Endodermal cell (in vitro differentiated cells): ENCODE results near the gene TCF12. TPM values are rescaled to one million over a fixed set of nuclear protein-coding genes. Genes with fewer than 3 reads are reported as not detected.

Experiments
- DNase-seq: peaks from one replicate; pipeline ENCODE4 v3.0.0-alpha.2; 2017
- H3K27ac ChIP-seq: 2 replicates; pipeline ENCODE4 v1.5.1; 2013; ENCODE audit warnings: mild to moderate bottlenecking, low read depth, low read length, moderate library complexity
- H3K27me3 ChIP-seq: 2 replicates; pipeline ENCODE4 v1.6.1; 2013; ENCODE audit warnings: mild to moderate bottlenecking, low read length, moderate library complexity; ENCODE audit not compliant: insufficient read depth, control insufficient read depth, poor library complexity, severe bottlenecking
- H3K36me3 ChIP-seq: 2 replicates; pipeline ENCODE4 v1.7.0; 2013; ENCODE audit warnings: mild to moderate bottlenecking, low read length, moderate library complexity; ENCODE audit not compliant: control insufficient read depth, insufficient read depth
- H3K4me1 ChIP-seq: one replicate; pipeline ENCODE4 v1.7.0; 2013; ENCODE audit warnings: low read length; ENCODE audit not compliant: control insufficient read depth, insufficient read depth
- H3K4me3 ChIP-seq: 2 replicates; pipeline ENCODE4 v1.5.1; 2013; ENCODE audit warnings: mild to moderate bottlenecking, low read length, moderate library complexity
- H3K9ac ChIP-seq: 2 replicates; pipeline ENCODE4 v1.6.1; 2013; ENCODE audit warnings: mild to moderate bottlenecking, low read length, moderate library complexity; ENCODE audit not compliant: poor library complexity, severe bottlenecking; ENCODE audit errors: extremely low read depth
- H3K9me3 ChIP-seq: 2 replicates; pipeline ENCODE4 v1.6.1; 2013; ENCODE audit warnings: mild to moderate bottlenecking, low read length, moderate library complexity; ENCODE audit not compliant: control insufficient read depth
- H3K27ac Mint-ChIP-seq: 2 replicates; pipeline ENCODE4 v1.8.0; 2020; ENCODE audit warnings: mixed read lengths
- H3K27me3 Mint-ChIP-seq: 2 replicates; pipeline ENCODE4 v1.8.0; 2021; ENCODE audit warnings: mild to moderate bottlenecking, mixed read lengths; ENCODE audit not compliant: insufficient read depth
- H3K36me3 Mint-ChIP-seq: 2 replicates; pipeline ENCODE4 v1.8.0; 2020; ENCODE audit warnings: low read depth, mixed read lengths
- H3K4me1 Mint-ChIP-seq: 2 replicates; pipeline ENCODE4 v1.8.0; 2020; ENCODE audit warnings: mixed read lengths
- H3K4me3 Mint-ChIP-seq: 2 replicates; pipeline ENCODE4 v1.8.0; 2020; ENCODE audit warnings: mild to moderate bottlenecking, moderate library complexity, mixed read lengths
- H3K9me3 Mint-ChIP-seq: 2 replicates; pipeline ENCODE4 v1.8.0; 2020; ENCODE audit warnings: mild to moderate bottlenecking, mixed read lengths
- WGBS, 2 experiments: methylation state at CpG; one replicate each; pipeline versions ENCODE4 v1.1.5 to v1.1.7; 2013; ENCODE audit warnings: missing lambda C conversion rate in 2 of 2, mixed read lengths in 1 of 2; ENCODE audit not compliant: insufficient coverage in 1 of 2, insufficient read length in 1 of 2; 5-methylcytosine and 5-hydroxymethylcytosine counted together
- total RNA-seq, 2 donors: library from RNA; stranded (reverse); fragmentation: NEBNext Ultra II Directional in 1 of 2; extraction: Animal tissue kit (Norgen Biotek cat#: 25700) in 1 of 2; gene quantifications; 2 replicates in 1 of 2; 3 replicates in 1 of 2; pipeline ENCODE4 v1.2.1, GENCODE V29; 2021
- TF ChIP-seq, protein P1 (sequence below): fragments of 200-600 bp; sonication (generic); conservative IDR thresholded peaks from 2 replicates; pipeline ENCODE4 v1.5.0; 2021; ENCODE audit warnings: antibody characterized with exemption, mild to moderate bottlenecking

TCF12 gene
- total RNA-seq, 2 donors from 2014 or later: 103 to 121 TPM

DNA sequence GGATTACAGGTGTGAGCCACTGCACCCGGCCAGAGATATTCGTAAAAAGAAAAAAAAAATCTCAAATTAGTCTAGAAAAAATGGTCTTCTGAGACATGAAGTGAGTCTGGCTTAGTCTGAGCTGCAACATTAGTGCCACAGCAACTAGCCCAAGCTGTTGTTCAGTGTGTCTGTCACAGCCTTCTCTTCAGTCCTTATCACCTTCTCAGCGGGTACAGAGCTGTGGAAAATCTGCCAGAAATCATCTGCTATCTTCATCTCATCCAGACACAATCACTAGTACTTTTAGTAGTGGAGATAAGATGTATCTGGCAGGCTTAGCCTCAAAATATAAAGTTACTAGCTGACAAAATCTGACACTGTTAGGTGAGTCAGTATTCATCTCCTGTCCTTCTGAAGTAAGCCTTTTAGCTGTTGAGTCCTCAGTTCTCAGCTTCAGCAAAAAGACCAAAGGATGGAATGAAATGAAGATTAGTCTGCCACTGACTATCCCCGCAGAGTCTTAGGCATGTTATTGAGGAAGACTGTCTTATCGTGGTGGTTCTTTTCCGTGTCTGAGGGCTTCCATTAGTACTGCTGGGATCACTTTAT, 337.4 kb downstream of the TCF12 start:
- H3K4me1 ChIP-seq: peaks cover 21% of the 10 kb centered on the region
- WGBS, 2 experiments: 81 to 100% methylated on average over 2 to 6 of the region's 6 CpGs
- H3K4me3 ChIP-seq: no peak overlapping the region
- no peak overlapping the region for H3K4me3 Mint-ChIP-seq
- TF ChIP-seq, protein P1, sequence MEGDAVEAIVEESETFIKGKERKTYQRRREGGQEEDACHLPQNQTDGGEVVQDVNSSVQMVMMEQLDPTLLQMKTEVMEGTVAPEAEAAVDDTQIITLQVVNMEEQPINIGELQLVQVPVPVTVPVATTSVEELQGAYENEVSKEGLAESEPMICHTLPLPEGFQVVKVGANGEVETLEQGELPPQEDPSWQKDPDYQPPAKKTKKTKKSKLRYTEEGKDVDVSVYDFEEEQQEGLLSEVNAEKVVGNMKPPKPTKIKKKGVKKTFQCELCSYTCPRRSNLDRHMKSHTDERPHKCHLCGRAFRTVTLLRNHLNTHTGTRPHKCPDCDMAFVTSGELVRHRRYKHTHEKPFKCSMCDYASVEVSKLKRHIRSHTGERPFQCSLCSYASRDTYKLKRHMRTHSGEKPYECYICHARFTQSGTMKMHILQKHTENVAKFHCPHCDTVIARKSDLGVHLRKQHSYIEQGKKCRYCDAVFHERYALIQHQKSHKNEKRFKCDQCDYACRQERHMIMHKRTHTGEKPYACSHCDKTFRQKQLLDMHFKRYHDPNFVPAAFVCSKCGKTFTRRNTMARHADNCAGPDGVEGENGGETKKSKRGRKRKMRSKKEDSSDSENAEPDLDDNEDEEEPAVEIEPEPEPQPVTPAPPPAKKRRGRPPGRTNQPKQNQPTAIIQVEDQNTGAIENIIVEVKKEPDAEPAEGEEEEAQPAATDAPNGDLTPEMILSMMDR: no peak
- H3K36me3 Mint-ChIP-seq: peaks cover 27% of the 10 kb centered on the region
- H3K9me3 Mint-ChIP-seq: no peaks in the 10 kb centered on the region
- DNase-seq: peak; percentile 54
- H3K4me1 Mint-ChIP-seq: peaks cover 35% of the 10 kb centered on the region
- H3K27me3 ChIP-seq: no peaks in the 10 kb centered on the region
- no peaks in the 10 kb centered on the region for H3K9me3 ChIP-seq
- H3K27ac Mint-ChIP-seq: peak overlapping the region; percentile 30
- H3K9ac ChIP-seq: no peak overlapping the region
- H3K27me3 Mint-ChIP-seq: no peaks in the 10 kb centered on the region
- H3K27ac ChIP-seq: no peak overlapping the region
- peaks cover 32% of the 10 kb centered on the region for H3K36me3 ChIP-seq

DNA sequence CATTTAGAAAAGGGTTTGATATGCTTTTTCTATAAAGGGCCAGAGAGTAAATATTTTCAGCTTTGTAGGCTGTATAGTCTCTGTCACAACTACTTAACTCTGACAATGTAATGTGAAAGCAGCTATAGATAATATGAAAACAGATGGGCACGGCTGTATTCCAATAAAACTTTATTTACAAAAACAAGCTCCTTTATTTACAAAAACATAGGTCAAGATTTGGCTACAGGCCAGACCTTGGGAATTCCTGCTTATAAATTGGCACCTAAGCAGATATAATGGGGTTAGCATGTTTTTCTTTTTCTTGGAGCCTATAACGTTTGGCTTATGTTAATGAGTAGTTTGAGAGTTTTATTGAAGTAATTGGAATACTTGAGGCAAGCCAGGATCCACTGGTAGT, 338.5 kb downstream of the TCF12 start:
- H3K27ac ChIP-seq: no peak overlapping the region
- no peaks in the 10 kb centered on the region for H3K9me3 ChIP-seq
- H3K4me1 ChIP-seq: peaks cover 28% of the 10 kb centered on the region
- H3K27me3 ChIP-seq: no peaks in the 10 kb centered on the region
- H3K27ac Mint-ChIP-seq: no peak overlapping the region
- H3K4me3 Mint-ChIP-seq: no peak overlapping the region
- no peaks in the 10 kb centered on the region for H3K27me3 Mint-ChIP-seq
- H3K9me3 Mint-ChIP-seq: no peaks in the 10 kb centered on the region
- no peak overlapping the region for H3K4me3 ChIP-seq
- peaks cover 30% of the 10 kb centered on the region for H3K36me3 ChIP-seq
- H3K9ac ChIP-seq: no peak overlapping the region
- H3K36me3 Mint-ChIP-seq: peaks cover 22% of the 10 kb centered on the region
- TF ChIP-seq, protein P1: no peak
- peaks cover 38% of the 10 kb centered on the region for H3K4me1 Mint-ChIP-seq
- WGBS, 2 experiments: 74% methylated on average over 2 of the region's 2 CpGs; no CpG with 5 or more reads in 1 of the 2 experiments
- no peak for DNase-seq

DNA sequence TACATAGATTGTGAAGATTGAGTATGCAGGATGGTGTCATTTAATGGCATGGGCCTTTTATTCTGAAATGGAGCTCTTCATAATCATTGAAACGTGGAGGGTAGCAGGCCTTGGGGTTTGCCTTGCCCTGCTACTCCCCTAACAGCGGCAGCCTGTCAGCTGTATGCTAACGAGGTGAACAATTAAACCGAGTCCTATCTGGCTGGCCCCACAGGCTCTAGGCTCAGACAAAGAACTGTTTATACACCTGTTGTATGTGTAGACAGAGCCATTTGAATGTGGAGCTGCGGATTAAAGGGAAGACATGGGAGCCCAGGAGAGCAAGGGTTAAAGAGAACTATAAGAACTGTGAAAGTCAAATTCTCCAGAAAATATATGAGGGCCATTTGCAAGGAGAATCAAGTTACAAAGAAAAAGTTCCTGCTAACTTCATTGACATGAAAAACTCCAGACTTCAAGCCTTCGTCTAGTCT, 341.2 kb downstream of the TCF12 start:
- peak overlapping the region; percentile 47 for H3K9ac ChIP-seq
- Mint-ChIP-seq H3K4me3 (peak overlapping the region; percentile 8), H3K27ac (peak overlapping the region; percentile 63), H3K27me3 (no peaks in the 10 kb centered on the region), H3K9me3 (no peaks in the 10 kb centered on the region), H3K36me3 (peaks cover 26% of the 10 kb centered on the region), H3K4me1 (peaks cover 44% of the 10 kb centered on the region)
- H3K4me1 ChIP-seq: peaks cover 34% of the 10 kb centered on the region
- no peaks in the 10 kb centered on the region for H3K27me3 ChIP-seq
- peak; percentile 79 for DNase-seq
- TF ChIP-seq, protein P1: no peak
- peaks cover 31% of the 10 kb centered on the region for H3K36me3 ChIP-seq
- H3K27ac ChIP-seq: peak overlapping the region; percentile 85
- 13 to 17% methylated on average over 3 to 6 of the region's 6 CpGs for WGBS, 2 experiments
- no peaks in the 10 kb centered on the region for H3K9me3 ChIP-seq
- peak overlapping the region; percentile 60 for H3K4me3 ChIP-seq
